ENCODE data around the gene PELI2.

DNA sequence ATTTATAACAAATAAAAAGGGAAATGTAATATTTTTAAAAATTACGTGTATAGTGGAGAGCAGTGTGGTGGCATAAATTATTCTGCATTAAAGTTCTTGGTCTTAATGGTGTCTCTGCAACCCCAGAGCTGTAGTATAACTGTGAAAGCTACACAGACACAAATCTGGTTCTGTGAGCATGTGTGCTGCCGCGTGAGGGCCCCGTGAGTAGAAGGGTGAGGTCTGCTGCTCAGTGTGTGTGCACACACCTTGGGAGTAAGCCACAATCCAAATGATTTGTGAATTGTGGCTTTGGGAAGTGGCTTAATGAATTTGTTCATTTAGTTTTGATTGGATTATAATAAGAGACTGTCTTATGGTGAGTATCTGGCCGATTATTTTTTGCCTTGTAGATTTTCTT is 16.8 kb downstream of the PELI2 start:
- TF ChIP-seq, protein P1, sequence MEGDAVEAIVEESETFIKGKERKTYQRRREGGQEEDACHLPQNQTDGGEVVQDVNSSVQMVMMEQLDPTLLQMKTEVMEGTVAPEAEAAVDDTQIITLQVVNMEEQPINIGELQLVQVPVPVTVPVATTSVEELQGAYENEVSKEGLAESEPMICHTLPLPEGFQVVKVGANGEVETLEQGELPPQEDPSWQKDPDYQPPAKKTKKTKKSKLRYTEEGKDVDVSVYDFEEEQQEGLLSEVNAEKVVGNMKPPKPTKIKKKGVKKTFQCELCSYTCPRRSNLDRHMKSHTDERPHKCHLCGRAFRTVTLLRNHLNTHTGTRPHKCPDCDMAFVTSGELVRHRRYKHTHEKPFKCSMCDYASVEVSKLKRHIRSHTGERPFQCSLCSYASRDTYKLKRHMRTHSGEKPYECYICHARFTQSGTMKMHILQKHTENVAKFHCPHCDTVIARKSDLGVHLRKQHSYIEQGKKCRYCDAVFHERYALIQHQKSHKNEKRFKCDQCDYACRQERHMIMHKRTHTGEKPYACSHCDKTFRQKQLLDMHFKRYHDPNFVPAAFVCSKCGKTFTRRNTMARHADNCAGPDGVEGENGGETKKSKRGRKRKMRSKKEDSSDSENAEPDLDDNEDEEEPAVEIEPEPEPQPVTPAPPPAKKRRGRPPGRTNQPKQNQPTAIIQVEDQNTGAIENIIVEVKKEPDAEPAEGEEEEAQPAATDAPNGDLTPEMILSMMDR (IDR thresholded peaks at IDR 0.05; ENCODE audit: insufficient read depth, low read length, poor library complexity, severe bottlenecking), result no peak
- no peak for TF ChIP-seq EZH2phosphoT487 (conservative IDR thresholded peaks at IDR 0.05; ENCODE audit: low read length)

Data from SU-DHL-6 (cell line).